Measurements from ENCODE around the gene KRT34. TPM values are rescaled to one million over a fixed set of nuclear protein-coding genes. Genes with fewer than 3 reads are reported as not detected.
"Not testable (repeated sequence)": the region's sequence is repeated elsewhere in the genome, so short reads cannot be mapped to it uniquely, and the experiment has no call there.

KRT34 gene
- total RNA-seq, 2 experiments from 2014 or later: not detected

GRCh38 chr17:41396996-41397660 lies 15.0 kb upstream of the KRT34 start, which contains the start of gene KRT31:
KRT31 (minus strand) TSS chr17:41397608; CDS start chr17:41397539, 69 bp downstream.
- H3K4me1 Mint-ChIP-seq (ENCODE audit: low read depth): peaks cover 10% of the 10 kb centered on the region
- intact Hi-C loops (cut with micrococcal nuclease): no loop called here
- DNase-seq: no peak
- H3K4me3 Mint-ChIP-seq: no peak within 1 kb of the TSS
- H3K27me3 Mint-ChIP-seq (ENCODE audit: low read depth): no peaks in the 10 kb centered on the region
- no peak within 1 kb of the TSS for H3K27ac Mint-ChIP-seq
- CTCF ChIA-PET: no interaction called here
- no peaks in the 10 kb centered on the region for H3K36me3 Mint-ChIP-seq (ENCODE audit: low read depth)
- no peaks in the 10 kb centered on the region for H3K9me3 Mint-ChIP-seq

GRCh38 chr17:41396340-41396739 lies 14.2 kb upstream of the KRT34 start:
- H3K27ac Mint-ChIP-seq: no peak overlapping the region
- H3K27me3 Mint-ChIP-seq (ENCODE audit: low read depth): no peaks in the 10 kb centered on the region
- H3K9me3 Mint-ChIP-seq: no peaks in the 10 kb centered on the region
- peaks cover 8% of the 10 kb centered on the region for H3K4me1 Mint-ChIP-seq (ENCODE audit: low read depth)
- intact Hi-C loops (cut with micrococcal nuclease): no loop called here
- H3K36me3 Mint-ChIP-seq (ENCODE audit: low read depth): no peaks in the 10 kb centered on the region
- CTCF ChIA-PET: no interaction called here
- H3K4me3 Mint-ChIP-seq: no peak overlapping the region
- DNase-seq: no peak

GRCh38 chr17:41395611-41396010 lies 13.5 kb upstream of the KRT34 start:
- CTCF ChIA-PET: no interaction called here
- no peak for DNase-seq
- intact Hi-C loops (cut with micrococcal nuclease): no loop called here
- H3K9me3 Mint-ChIP-seq: no peaks in the 10 kb centered on the region
- H3K27ac Mint-ChIP-seq: no peak overlapping the region
- no peaks in the 10 kb centered on the region for H3K27me3 Mint-ChIP-seq (ENCODE audit: low read depth)
- no peak overlapping the region for H3K4me3 Mint-ChIP-seq
- H3K4me1 Mint-ChIP-seq (ENCODE audit: low read depth): peaks cover 7% of the 10 kb centered on the region
- H3K36me3 Mint-ChIP-seq (ENCODE audit: low read depth): no peaks in the 10 kb centered on the region

GRCh38 chr17:41395044-41395443 lies 12.9 kb upstream of the KRT34 start:
- H3K36me3 Mint-ChIP-seq (ENCODE audit: low read depth); H3K4me3 Mint-ChIP-seq; CTCF ChIA-PET; H3K9me3 Mint-ChIP-seq; H3K27me3 Mint-ChIP-seq (ENCODE audit: low read depth); H3K27ac Mint-ChIP-seq; intact Hi-C loops (cut with micrococcal nuclease); DNase-seq; H3K4me1 Mint-ChIP-seq (ENCODE audit: low read depth): not testable (repeated sequence)

GRCh38 chr17:41394254-41394996 lies 12.3 kb upstream of the KRT34 start:
- CTCF ChIA-PET: no interaction called here
- H3K27me3 Mint-ChIP-seq (ENCODE audit: low read depth): no peaks in the 10 kb centered on the region
- no peak overlapping the region for H3K27ac Mint-ChIP-seq
- no peak overlapping the region for H3K4me3 Mint-ChIP-seq
- no peak for DNase-seq
- no peaks in the 10 kb centered on the region for H3K9me3 Mint-ChIP-seq
- peaks cover 5% of the 10 kb centered on the region for H3K4me1 Mint-ChIP-seq (ENCODE audit: low read depth)
- intact Hi-C loops (cut with micrococcal nuclease): no loop called here
- no peaks in the 10 kb centered on the region for H3K36me3 Mint-ChIP-seq (ENCODE audit: low read depth)

- no peaks in the 10 kb centered on the region for H3K9me3 Mint-ChIP-seq
- DNase-seq: no peak
- H3K4me1 Mint-ChIP-seq (ENCODE audit: low read depth): peaks cover 2% of the 10 kb centered on the region
- H3K4me3 Mint-ChIP-seq: no peak overlapping the region
- intact Hi-C loops (cut with micrococcal nuclease): no loop called here
- CTCF ChIA-PET: no interaction called here
- H3K36me3 Mint-ChIP-seq (ENCODE audit: low read depth): no peaks in the 10 kb centered on the region
- no peak overlapping the region for H3K27ac Mint-ChIP-seq
- H3K27me3 Mint-ChIP-seq (ENCODE audit: low read depth): no peaks in the 10 kb centered on the region
These were observed 11.7 kb upstream of the KRT34 start for GRCh38 chr17:41393826-41394225.

- H3K36me3 Mint-ChIP-seq (ENCODE audit: low read depth): no peaks in the 10 kb centered on the region
- no peak for DNase-seq
- intact Hi-C loops (cut with micrococcal nuclease): no loop called here
- no peaks in the 10 kb centered on the region for H3K9me3 Mint-ChIP-seq
- no peak overlapping the region for H3K27ac Mint-ChIP-seq
- no peaks in the 10 kb centered on the region for H3K27me3 Mint-ChIP-seq (ENCODE audit: low read depth)
- H3K4me1 Mint-ChIP-seq (ENCODE audit: low read depth): peaks cover 2% of the 10 kb centered on the region
- H3K4me3 Mint-ChIP-seq: no peak overlapping the region
- CTCF ChIA-PET: no interaction called here
These were observed 11.2 kb upstream of the KRT34 start for GRCh38 chr17:41393294-41393693.

GRCh38 chr17:41392278-41392677 lies 10.2 kb upstream of the KRT34 start:
- H3K9me3 Mint-ChIP-seq: peaks cover under 1% of the 10 kb centered on the region
- H3K4me1 Mint-ChIP-seq (ENCODE audit: low read depth): peaks cover 2% of the 10 kb centered on the region
- no peak overlapping the region for H3K4me3 Mint-ChIP-seq
- H3K36me3 Mint-ChIP-seq (ENCODE audit: low read depth): no peaks in the 10 kb centered on the region
- CTCF ChIA-PET: no interaction called here
- DNase-seq: no peak
- no peaks in the 10 kb centered on the region for H3K27me3 Mint-ChIP-seq (ENCODE audit: low read depth)
- no peak overlapping the region for H3K27ac Mint-ChIP-seq
- intact Hi-C loops (cut with micrococcal nuclease): no loop called here

- H3K9me3 Mint-ChIP-seq: peaks cover 5% of the 10 kb centered on the region
- H3K36me3 Mint-ChIP-seq (ENCODE audit: low read depth): peaks cover 2% of the 10 kb centered on the region
- peaks cover 2% of the 10 kb centered on the region for H3K4me1 Mint-ChIP-seq (ENCODE audit: low read depth)
- CTCF ChIA-PET: interaction anchor here (1.5 kb wide), 1 partner anchor 9 kb away, joined by 5 read pairs; no protein-coding TSS in a partner anchor
- DNase-seq: no peak
- no peak overlapping the region for H3K4me3 Mint-ChIP-seq
- intact Hi-C loops (cut with micrococcal nuclease): no loop called here
- no peak overlapping the region for H3K27ac Mint-ChIP-seq
- no peaks in the 10 kb centered on the region for H3K27me3 Mint-ChIP-seq (ENCODE audit: low read depth)
These were observed 9.4 kb upstream of the KRT34 start for GRCh38 chr17:41391535-41391934.

- intact Hi-C loops (cut with micrococcal nuclease): no loop called here
- H3K27me3 Mint-ChIP-seq (ENCODE audit: low read depth): no peaks in the 10 kb centered on the region
These were observed 8.4 kb upstream of the KRT34 start for GRCh38 chr17:41390411-41390938.

GRCh38 chr17:41387670-41388069 lies 5.6 kb upstream of the KRT34 start:
- no peak overlapping the region for H3K4me3 Mint-ChIP-seq

More at GRCh38 chr17:41390411-41390938, 8.4 kb upstream of the KRT34 start:
- no peak for DNase-seq
- H3K4me1 Mint-ChIP-seq (ENCODE audit: low read depth): no peaks in the 10 kb centered on the region
- peaks cover 9% of the 10 kb centered on the region for H3K9me3 Mint-ChIP-seq
- H3K36me3 Mint-ChIP-seq (ENCODE audit: low read depth): peaks cover 3% of the 10 kb centered on the region
- no peak overlapping the region for H3K27ac Mint-ChIP-seq
- CTCF ChIA-PET: interaction anchor here (0.6 to 1.5 kb wide), 2 partner anchors 10 to 371 kb away, joined by 4 to 5 read pairs; no protein-coding TSS in a partner anchor
- H3K4me3 Mint-ChIP-seq: no peak overlapping the region

GRCh38 chr17:41386227-41386626 lies 4.1 kb upstream of the KRT34 start:
- Mint-ChIP-seq H3K27me3 (ENCODE audit: low read depth) (no peaks in the 10 kb centered on the region), H3K4me1 (ENCODE audit: low read depth) (no peaks in the 10 kb centered on the region), H3K4me3 (no peak overlapping the region), H3K9me3 (peaks cover 9% of the 10 kb centered on the region), H3K27ac (no peak overlapping the region), H3K36me3 (ENCODE audit: low read depth) (peaks cover 3% of the 10 kb centered on the region)
- intact Hi-C loops (cut with micrococcal nuclease): no loop called here
- DNase-seq: no peak
- CTCF ChIA-PET: no interaction called here

More at GRCh38 chr17:41387670-41388069, 5.6 kb upstream of the KRT34 start:
- H3K27me3 Mint-ChIP-seq (ENCODE audit: low read depth): no peaks in the 10 kb centered on the region
- H3K9me3 Mint-ChIP-seq: peaks cover 9% of the 10 kb centered on the region
- peaks cover 3% of the 10 kb centered on the region for H3K36me3 Mint-ChIP-seq (ENCODE audit: low read depth)
- no peak for DNase-seq
- no peak overlapping the region for H3K27ac Mint-ChIP-seq
- intact Hi-C loops (cut with micrococcal nuclease): no loop called here
- CTCF ChIA-PET: no interaction called here
- H3K4me1 Mint-ChIP-seq (ENCODE audit: low read depth): no peaks in the 10 kb centered on the region

- Mint-ChIP-seq H3K4me1 (ENCODE audit: low read depth) (peaks cover under 1% of the 10 kb centered on the region), H3K36me3 (ENCODE audit: low read depth) (peaks cover 3% of the 10 kb centered on the region), H3K9me3 (peaks cover 9% of the 10 kb centered on the region), H3K4me3 (no peak overlapping the region), H3K27ac (no peak overlapping the region), H3K27me3 (ENCODE audit: low read depth) (no peaks in the 10 kb centered on the region)
- CTCF ChIA-PET: no interaction called here
- no peak for DNase-seq
- intact Hi-C loops (cut with micrococcal nuclease): no loop called here
These were observed 1.6 kb upstream of the KRT34 start for GRCh38 chr17:41383690-41384089.
